ENCODE data around the gene POLE3. TPM values are rescaled to one million over a fixed set of nuclear protein-coding genes. Genes with fewer than 3 reads are reported as not detected.
A peak's percentile ranks its signal among the peaks of the same experiment; 100 is the strongest.
"Not testable (repeated sequence)": the region's sequence is repeated elsewhere in the genome, so short reads cannot be mapped to it uniquely, and the experiment has no call there.

Gene POLE3
- polyA plus RNA-seq, 3 donors = 36.1 to 113 (median 92.1) TPM

GRCh38 chr9:113380869-113381378 lies 29.6 kb downstream of the POLE3 start:
- no peak for DNase-seq
- H3K9me3 Mint-ChIP-seq = no peaks in the 10 kb centered on the region
- no peak overlapping the region for H3K27ac Mint-ChIP-seq
- no peaks in the 10 kb centered on the region for H3K79me2 ChIP-seq (ENCODE audit: insufficient read depth, low read length)
- H3K36me3 ChIP-seq (replicated peaks in 1 of 2; ENCODE audit: control insufficient read depth in 1 of 2, insufficient read depth in 2 of 2, low read length in 2 of 2) = no peaks in the 10 kb centered on the region
- peaks cover 5 to 19% of the 10 kb centered on the region in 2 donors for H3K36me3 Mint-ChIP-seq
- no peak overlapping the region for H2AFZ ChIP-seq (ENCODE audit: insufficient read depth, low read depth, low read length, poor library complexity, severe bottlenecking)
- no peak overlapping the region for H3K27ac ChIP-seq (ENCODE audit: low read depth in 1 of 2, low read length in 2 of 2)
- WGBS (ENCODE audit: insufficient coverage) = no CpG with 5 or more reads among the region's 1 CpG
- intact Hi-C loops (cut with micrococcal nuclease) = no loop called here
- no peak overlapping the region for H3K9ac ChIP-seq (ENCODE audit: insufficient read depth, low read length, poor library complexity, severe bottlenecking)
- H3K4me3 Mint-ChIP-seq = no peak overlapping the region
- H3K4me1 Mint-ChIP-seq = peaks cover 21% of the 10 kb centered on the region
- peaks cover 0 to 3% (median 2%) of the 10 kb centered on the region in 3 donors for H3K27me3 Mint-ChIP-seq (ENCODE audit: low read depth in 3 of 3)
- no peaks in the 10 kb centered on the region for H3K27me3 ChIP-seq (ENCODE audit: control insufficient read depth in 2 of 2, insufficient read depth in 2 of 2, low read length in 2 of 2)
- TF ChIP-seq CTCF (IDR thresholded peaks at IDR 0.05) = no peak
- no peak overlapping the region for H3K4me2 ChIP-seq (replicated peaks; ENCODE audit: extremely low read depth, low read length, poor library complexity, severe bottlenecking)
- peaks cover 9 to 20% of the 10 kb centered on the region in 2 donors for H3K4me1 ChIP-seq (ENCODE audit: control insufficient read depth in 1 of 2, insufficient read depth in 2 of 2, low read length in 2 of 2)
- no peaks in the 10 kb centered on the region for H4K20me1 ChIP-seq (ENCODE audit: insufficient read depth, low read length)
- H3K4me3 ChIP-seq (replicated peaks in 1 of 3; ENCODE audit: low read depth in 2 of 3, low read length in 3 of 3) = no peak overlapping the region
- no peaks in the 10 kb centered on the region for H3K9me3 ChIP-seq (replicated peaks in 1 of 2; ENCODE audit: control insufficient read depth in 1 of 2, insufficient read depth in 1 of 2, low read length in 2 of 2)

GRCh38 chr9:113379829-113380210 lies 30.7 kb downstream of the POLE3 start:
- H3K9me3 Mint-ChIP-seq; intact Hi-C loops (cut with micrococcal nuclease); H3K79me2 ChIP-seq (ENCODE audit: insufficient read depth, low read length); H3K4me3 Mint-ChIP-seq; H3K4me2 ChIP-seq (replicated peaks; ENCODE audit: extremely low read depth, low read length, poor library complexity, severe bottlenecking); H3K4me3 ChIP-seq (replicated peaks in 1 of 3; ENCODE audit: low read depth in 2 of 3, low read length in 3 of 3); DNase-seq; H3K27me3 ChIP-seq (ENCODE audit: control insufficient read depth in 2 of 2, insufficient read depth in 2 of 2, low read length in 2 of 2); H3K36me3 ChIP-seq (replicated peaks in 1 of 2; ENCODE audit: control insufficient read depth in 1 of 2, insufficient read depth in 2 of 2, low read length in 2 of 2); H3K27ac Mint-ChIP-seq; H4K20me1 ChIP-seq (ENCODE audit: insufficient read depth, low read length); H3K27me3 Mint-ChIP-seq (ENCODE audit: low read depth in 3 of 3); H3K9me3 ChIP-seq (replicated peaks in 1 of 2; ENCODE audit: control insufficient read depth in 1 of 2, insufficient read depth in 1 of 2, low read length in 2 of 2); H3K9ac ChIP-seq (ENCODE audit: insufficient read depth, low read length, poor library complexity, severe bottlenecking); H2AFZ ChIP-seq (ENCODE audit: insufficient read depth, low read depth, low read length, poor library complexity, severe bottlenecking); H3K27ac ChIP-seq (ENCODE audit: low read depth in 1 of 2, low read length in 2 of 2): not testable (repeated sequence)
- WGBS (ENCODE audit: insufficient coverage) = 100% methylated on average over 2 of the region's 2 CpGs
- H3K36me3 Mint-ChIP-seq = peaks cover 0 to 11% of the 10 kb centered on the region in 2 donors
- peaks cover 11 to 15% of the 10 kb centered on the region in 2 donors for H3K4me1 ChIP-seq (ENCODE audit: control insufficient read depth in 1 of 2, insufficient read depth in 2 of 2, low read length in 2 of 2)
- H3K4me1 Mint-ChIP-seq = peaks cover 25% of the 10 kb centered on the region

- H3K27ac ChIP-seq (ENCODE audit: low read depth in 1 of 2, low read length in 2 of 2); H3K9ac ChIP-seq (ENCODE audit: insufficient read depth, low read length, poor library complexity, severe bottlenecking); H3K4me3 Mint-ChIP-seq; H2AFZ ChIP-seq (ENCODE audit: insufficient read depth, low read depth, low read length, poor library complexity, severe bottlenecking); DNase-seq; H3K27me3 ChIP-seq (ENCODE audit: control insufficient read depth in 2 of 2, insufficient read depth in 2 of 2, low read length in 2 of 2); H3K36me3 ChIP-seq (replicated peaks in 1 of 2; ENCODE audit: control insufficient read depth in 1 of 2, insufficient read depth in 2 of 2, low read length in 2 of 2); H3K27me3 Mint-ChIP-seq (ENCODE audit: low read depth in 3 of 3); H3K9me3 ChIP-seq (replicated peaks in 1 of 2; ENCODE audit: control insufficient read depth in 1 of 2, insufficient read depth in 1 of 2, low read length in 2 of 2); intact Hi-C loops (cut with micrococcal nuclease); H3K4me3 ChIP-seq (replicated peaks in 1 of 3; ENCODE audit: low read depth in 2 of 3, low read length in 3 of 3); H3K79me2 ChIP-seq (ENCODE audit: insufficient read depth, low read length); H3K4me2 ChIP-seq (replicated peaks; ENCODE audit: extremely low read depth, low read length, poor library complexity, severe bottlenecking); H3K9me3 Mint-ChIP-seq; H3K36me3 Mint-ChIP-seq; H4K20me1 ChIP-seq (ENCODE audit: insufficient read depth, low read length): not testable (repeated sequence)
- H3K4me1 ChIP-seq (ENCODE audit: control insufficient read depth in 1 of 2, insufficient read depth in 2 of 2, low read length in 2 of 2) = peaks cover 9 to 11% of the 10 kb centered on the region in 2 donors
- peaks cover 20% of the 10 kb centered on the region for H3K4me1 Mint-ChIP-seq
- WGBS (ENCODE audit: insufficient coverage) = 23% methylated on average over 10 of the region's 24 CpGs
- H3K27ac Mint-ChIP-seq = peak overlapping the region in 1 of 7 donors; percentile 64
Measured at GRCh38 chr9:113379094-113379828, 31.2 kb downstream of the POLE3 start.
